ENCODE measurements around the gene STKLD1. TPM values are rescaled to one million over a fixed set of nuclear protein-coding genes. Genes with fewer than 3 reads are reported as not detected.
"Not testable (repeated sequence)": the region's sequence is repeated elsewhere in the genome, so short reads cannot be mapped to it uniquely, and the experiment has no call there.

The STKLD1 gene
- total RNA-seq (2021) (3.1 and 4.8 TPM in 2 replicates), Bru-seq, nascent RNA (percentile 23 among the genes with signal in this experiment), BruChase-seq, experiment 1, labeled RNA remaining after a 2-hour chase (percentile 30 among the genes with signal in this experiment), BruChase-seq, experiment 2, labeled RNA remaining after a 6-hour chase (percentile 28 among the genes with signal in this experiment)
- long read RNA-seq, partial matches to known transcripts: 2 of 3 reads
- long read RNA-seq, other reads (novel, unspliced or antisense): 1 of 3 reads

- peak; percentile 80 to 99 for DNase-seq
- no peaks in the 10 kb centered on the region for H3K9me2 ChIP-seq (ENCODE audit: insufficient read depth)
- H3K27ac ChIP-seq: peak within 1 kb of the TSS; percentile 59; the same call in 1 of the 2 replicates
- no TSS peak for BruUV-seq (replicated peaks)
- H3K27me3 ChIP-seq (ENCODE audit: insufficient read depth, low read depth): no peaks in the 10 kb centered on the region
- H3K9me3 ChIP-seq (ENCODE audit: insufficient read depth, low read depth): no peaks in the 10 kb centered on the region
- H3K4me2 ChIP-seq: peak within 1 kb of the TSS; percentile 94
- peaks cover 9% of the 10 kb centered on the region for H3K36me3 ChIP-seq (ENCODE audit: low read depth)
- H3K79me2 ChIP-seq (ENCODE audit: low read depth): peaks cover 46% of the 10 kb centered on the region
- peak within 1 kb of the TSS; percentile 81 for H2AFZ ChIP-seq
- intact Hi-C loops (cut with micrococcal nuclease; ENCODE audit: unreplicated experiment): loop anchor here (1.0 to 2.0 kb wide), 2 partner anchors 19 to 28 kb away; partner anchors contain the start of genes MED22, RPL7A, SURF1 and SURF2
- H3F3A ChIP-seq (ENCODE audit: insufficient read depth, low read depth): peaks cover 13% of the 10 kb centered on the region
- TF ChIP-seq CTCF (conservative IDR thresholded peaks at IDR 0.05) (no peak), EZH2 (IDR thresholded peaks at IDR 0.05; ENCODE audit: low read depth) (no peak)
- H4K20me1 ChIP-seq (ENCODE audit: insufficient read depth): peaks cover 39% of the 10 kb centered on the region
- ChIA-PET CTCF (interaction anchor here (0.5 kb wide), 1 partner anchor 182 kb away, joined by 9 read pairs; no protein-coding TSS in a partner anchor), POLR2A (ENCODE audit: unreplicated experiment) (interaction anchor here (0.5 to 0.6 kb wide), 2 partner anchors 20 to 454 kb away, joined by 3 to 5 read pairs; partner anchors contain the start of genes SURF1 and SURF2)
- H3K4me3 ChIP-seq: peak within 1 kb of the TSS; percentile 69
- peaks cover 36% of the 10 kb centered on the region for H3K4me1 ChIP-seq (replicated peaks; ENCODE audit: insufficient read depth)
Measured at GRCh38 chr9:133375724-133376654, at the start of gene STKLD1, which contains the start of gene SURF4. Gene STKLD1 (plus strand): TSS chr9:133376366. CDS start chr9:133376474, 108 bp downstream. Gene SURF4 (minus strand): TSS chr9:133376060. CDS start chr9:133375969, 91 bp downstream.

- H3K79me2 ChIP-seq (ENCODE audit: low read depth); DNase-seq; H3K9me3 ChIP-seq (ENCODE audit: insufficient read depth, low read depth); H3K36me3 ChIP-seq (ENCODE audit: low read depth); H3K9me2 ChIP-seq (ENCODE audit: insufficient read depth); BruUV-seq (replicated peaks); intact Hi-C loops (cut with micrococcal nuclease; ENCODE audit: unreplicated experiment); POLR2A ChIA-PET (ENCODE audit: unreplicated experiment); H3K4me2 ChIP-seq; H3K4me1 ChIP-seq (replicated peaks; ENCODE audit: insufficient read depth); H3K27ac ChIP-seq; H2AFZ ChIP-seq; H3K4me3 ChIP-seq: not testable (repeated sequence)
- CTCF ChIA-PET: interaction anchor here (1.0 kb wide), 1 partner anchor 141 kb away, joined by 9 read pairs; no protein-coding TSS in a partner anchor
- peaks cover 17% of the 10 kb centered on the region for H4K20me1 ChIP-seq (ENCODE audit: insufficient read depth)
- peaks cover 24% of the 10 kb centered on the region for H3F3A ChIP-seq (ENCODE audit: insufficient read depth, low read depth)
- peaks cover 34% of the 10 kb centered on the region for H3K27me3 ChIP-seq (ENCODE audit: insufficient read depth, low read depth)
Measured at GRCh38 chr9:133327021-133327420, 49.1 kb upstream of the STKLD1 start.

- H3K4me2 ChIP-seq: no peak overlapping the region
- no peak for DNase-seq
- ChIA-PET POLR2A (ENCODE audit: unreplicated experiment) (no interaction called here), CTCF (interaction anchor here (1.0 kb wide), 1 partner anchor 142 kb away, joined by 9 read pairs; no protein-coding TSS in a partner anchor)
- H3K4me3 ChIP-seq: no peak overlapping the region
- no peak overlapping the region for H2AFZ ChIP-seq
- no TSS peak for BruUV-seq (replicated peaks)
- H3F3A ChIP-seq (ENCODE audit: insufficient read depth, low read depth): peaks cover 33% of the 10 kb centered on the region
- peaks cover 18% of the 10 kb centered on the region for H4K20me1 ChIP-seq (ENCODE audit: insufficient read depth)
- peaks cover 9% of the 10 kb centered on the region; the same call in 1 of the 2 replicates for H3K36me3 ChIP-seq (ENCODE audit: low read depth)
- H3K9me3 ChIP-seq (ENCODE audit: insufficient read depth, low read depth): no peaks in the 10 kb centered on the region
- H3K4me1 ChIP-seq (replicated peaks; ENCODE audit: insufficient read depth): peaks cover 8% of the 10 kb centered on the region
- H3K27me3 ChIP-seq (ENCODE audit: insufficient read depth, low read depth): peaks cover 28% of the 10 kb centered on the region
- H3K79me2 ChIP-seq (ENCODE audit: low read depth): peaks cover 3% of the 10 kb centered on the region; the same call in 1 of the 2 replicates
- intact Hi-C loops (cut with micrococcal nuclease; ENCODE audit: unreplicated experiment): no loop called here
- no peak overlapping the region for H3K27ac ChIP-seq
- H3K9me2 ChIP-seq (ENCODE audit: insufficient read depth): no peaks in the 10 kb centered on the region
- TF ChIP-seq CTCF (conservative IDR thresholded peaks at IDR 0.05): no peak
- TF ChIP-seq EZH2 (IDR thresholded peaks at IDR 0.05; ENCODE audit: low read depth): no peak
Measured at GRCh38 chr9:133327834-133328484, 48.2 kb upstream of the STKLD1 start.

All from PC-9 (cell line).